SK-N-MC (cell line): Measurements from ENCODE around the gene KIF7.

Experiments used
- EZH2 ChIP-seq: fragments of 200-600 bp; sonication (generic); IDR thresholded peaks from one replicate; pipeline ENCODE4 v1.6.1; 2017; ENCODE audit warnings: antibody characterized with exemption
- FOXP2 ChIP-seq: optimal IDR thresholded peaks from 2 replicates; pipeline ENCODE3; 2011; ENCODE audit warnings: mild to moderate bottlenecking, moderate library complexity; ENCODE audit not compliant: insufficient read depth; ENCODE audit errors: extremely low read length, control extremely low read depth
- POLR2AphosphoS5 ChIP-seq: IDR thresholded peaks from 2 replicates; pipeline ENCODE4 v1.6.1; 2012; ENCODE audit warnings: mild to moderate bottlenecking, low read depth, low read length, borderline replicate concordance

DNA sequence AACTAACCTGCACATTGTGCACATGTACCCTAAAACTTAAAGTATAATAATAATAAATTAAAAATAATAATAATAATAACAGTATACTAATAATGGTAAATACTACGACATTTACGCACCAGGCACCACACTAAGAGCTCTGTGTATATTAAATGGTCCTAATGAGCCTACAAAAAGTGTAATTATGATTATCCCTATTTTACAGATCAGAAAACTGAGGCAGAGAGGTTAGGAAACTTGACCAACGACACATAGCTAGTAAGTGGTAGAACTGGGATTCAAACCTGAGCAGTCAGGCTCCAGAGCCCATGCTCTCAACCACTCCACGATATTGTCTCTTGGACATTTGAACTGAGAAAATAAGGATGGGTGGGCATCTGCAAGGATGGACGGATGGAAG lies 15.0 kb downstream of the KIF7 start:
- no peak for TF ChIP-seq POLR2AphosphoS5
- TF ChIP-seq EZH2: no peak
- TF ChIP-seq FOXP2: no peak
